ENCODE results near the gene KCTD15.

Gene KCTD15

DNA sequence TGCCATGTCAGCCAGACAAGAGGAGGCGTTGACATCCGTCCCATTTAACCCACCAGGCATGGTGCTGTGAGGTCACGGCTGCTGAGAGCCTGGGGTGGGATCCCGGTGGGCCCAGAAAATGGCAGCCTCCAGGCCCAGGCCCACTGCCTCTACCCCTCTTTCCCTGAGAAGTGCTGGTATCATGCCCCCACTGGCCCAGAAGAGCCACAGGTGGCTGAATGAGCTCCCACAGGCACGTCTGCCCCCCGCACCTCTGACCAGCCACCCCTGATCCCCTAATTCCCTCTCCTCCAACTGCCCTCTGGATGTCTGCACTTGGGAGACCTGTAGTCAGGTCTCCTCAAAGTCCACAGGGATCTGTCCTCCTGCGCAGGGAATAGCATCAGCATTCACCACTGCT lies 37.3 kb upstream of the KCTD15 start:
- Histone ChIP-seq H3K27me3 (ENCODE audit: insufficient read depth, poor library complexity, severe bottlenecking) (no peaks in the 10 kb centered on the region), H3K36me3 (ENCODE audit: low read depth) (no peaks in the 10 kb centered on the region), H3K4me1 (ENCODE audit: insufficient read depth, poor library complexity, severe bottlenecking) (no peaks in the 10 kb centered on the region), H3K4me3 (ENCODE audit: severe bottlenecking) (no peak overlapping the region), H3K27ac (ENCODE audit: poor library complexity, severe bottlenecking) (no peak overlapping the region), H3K9me3 (ENCODE audit: severe bottlenecking) (no peaks in the 10 kb centered on the region)
- ATAC-seq (ENCODE audit: low read depth) (no peak), DNase-seq (ENCODE audit: low spot score) (no peak)
- TF ChIP-seq, protein P1, sequence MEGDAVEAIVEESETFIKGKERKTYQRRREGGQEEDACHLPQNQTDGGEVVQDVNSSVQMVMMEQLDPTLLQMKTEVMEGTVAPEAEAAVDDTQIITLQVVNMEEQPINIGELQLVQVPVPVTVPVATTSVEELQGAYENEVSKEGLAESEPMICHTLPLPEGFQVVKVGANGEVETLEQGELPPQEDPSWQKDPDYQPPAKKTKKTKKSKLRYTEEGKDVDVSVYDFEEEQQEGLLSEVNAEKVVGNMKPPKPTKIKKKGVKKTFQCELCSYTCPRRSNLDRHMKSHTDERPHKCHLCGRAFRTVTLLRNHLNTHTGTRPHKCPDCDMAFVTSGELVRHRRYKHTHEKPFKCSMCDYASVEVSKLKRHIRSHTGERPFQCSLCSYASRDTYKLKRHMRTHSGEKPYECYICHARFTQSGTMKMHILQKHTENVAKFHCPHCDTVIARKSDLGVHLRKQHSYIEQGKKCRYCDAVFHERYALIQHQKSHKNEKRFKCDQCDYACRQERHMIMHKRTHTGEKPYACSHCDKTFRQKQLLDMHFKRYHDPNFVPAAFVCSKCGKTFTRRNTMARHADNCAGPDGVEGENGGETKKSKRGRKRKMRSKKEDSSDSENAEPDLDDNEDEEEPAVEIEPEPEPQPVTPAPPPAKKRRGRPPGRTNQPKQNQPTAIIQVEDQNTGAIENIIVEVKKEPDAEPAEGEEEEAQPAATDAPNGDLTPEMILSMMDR (IDR thresholded peaks at IDR 0.05; ENCODE audit: poor library complexity, severe bottlenecking): no peak

DNA sequence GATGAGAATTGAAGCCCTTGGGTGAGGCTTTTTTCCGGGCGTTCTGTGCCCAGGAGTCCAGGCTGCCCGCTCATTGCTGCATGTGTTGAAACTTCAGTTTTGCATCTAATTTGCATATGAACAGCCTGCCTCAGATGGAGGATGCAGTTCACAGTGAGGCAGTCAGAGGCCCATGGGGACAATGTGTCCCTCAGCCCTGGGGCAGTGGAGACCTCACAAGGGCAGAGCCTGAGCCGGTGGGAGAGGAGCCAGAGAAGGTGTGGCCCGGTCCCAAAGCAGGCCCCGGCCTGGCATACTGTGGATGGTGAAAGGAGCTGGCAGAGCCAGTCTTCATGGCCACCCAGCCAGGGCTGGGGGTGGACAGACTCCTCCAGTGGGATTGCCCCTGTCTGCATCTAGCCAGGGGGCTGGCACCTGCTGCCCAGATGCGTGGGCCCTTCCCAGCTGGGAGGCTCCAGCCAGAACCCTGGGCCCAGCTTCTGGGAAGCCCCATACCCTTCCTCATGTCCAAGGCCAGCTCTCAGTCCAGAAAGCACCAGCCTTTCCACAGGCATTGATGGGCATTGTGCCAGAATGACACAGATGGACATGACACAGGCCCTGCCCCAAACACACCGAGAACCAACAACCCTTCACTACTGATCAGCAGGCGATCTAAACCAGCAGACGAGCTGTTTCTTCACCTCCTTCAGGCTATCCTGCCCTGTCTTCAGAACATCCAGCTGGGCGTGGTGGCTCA lies 32.9 kb upstream of the KCTD15 start:
- TF ChIP-seq, protein P1 (IDR thresholded peaks at IDR 0.05; ENCODE audit: poor library complexity, severe bottlenecking): no peak
- H3K36me3 ChIP-seq (ENCODE audit: low read depth): no peaks in the 10 kb centered on the region
- no peak for DNase-seq (ENCODE audit: low spot score)
- no peaks in the 10 kb centered on the region for H3K4me1 ChIP-seq (ENCODE audit: insufficient read depth, poor library complexity, severe bottlenecking)
- ATAC-seq (ENCODE audit: low read depth): no peak
- H3K27ac ChIP-seq (ENCODE audit: poor library complexity, severe bottlenecking): no peak overlapping the region
- H3K27me3 ChIP-seq (ENCODE audit: insufficient read depth, poor library complexity, severe bottlenecking): no peaks in the 10 kb centered on the region
- H3K4me3 ChIP-seq (ENCODE audit: severe bottlenecking): no peak overlapping the region
- H3K9me3 ChIP-seq (ENCODE audit: severe bottlenecking): no peaks in the 10 kb centered on the region

DNA sequence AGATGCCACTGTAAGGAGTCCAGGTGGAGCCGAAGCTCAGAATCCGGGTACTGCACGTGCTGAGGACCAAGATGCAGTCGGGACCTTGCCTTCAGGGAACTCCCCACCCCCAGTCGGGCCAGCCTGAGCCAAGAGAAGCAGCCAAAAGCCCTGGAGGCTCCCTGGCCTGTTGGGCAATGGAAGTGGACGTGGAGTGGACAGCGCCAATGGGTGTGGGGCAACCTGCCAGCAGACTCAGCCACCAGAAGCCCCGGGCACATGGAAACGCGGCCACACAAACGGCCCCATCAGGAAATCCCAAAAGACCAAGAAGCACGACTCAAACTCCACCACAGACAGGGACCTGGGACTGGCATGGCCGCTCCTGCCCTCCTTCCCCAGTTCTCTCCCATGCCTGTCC lies 30.0 kb upstream of the KCTD15 start:
- Histone ChIP-seq H3K4me1 (ENCODE audit: insufficient read depth, poor library complexity, severe bottlenecking) (no peaks in the 10 kb centered on the region), H3K27ac (ENCODE audit: poor library complexity, severe bottlenecking) (no peak overlapping the region), H3K9me3 (ENCODE audit: severe bottlenecking) (no peaks in the 10 kb centered on the region), H3K4me3 (ENCODE audit: severe bottlenecking) (no peak overlapping the region), H3K27me3 (ENCODE audit: insufficient read depth, poor library complexity, severe bottlenecking) (no peaks in the 10 kb centered on the region), H3K36me3 (ENCODE audit: low read depth) (no peaks in the 10 kb centered on the region)
- no peak for ATAC-seq (ENCODE audit: low read depth)
- TF ChIP-seq, protein P1 (IDR thresholded peaks at IDR 0.05; ENCODE audit: poor library complexity, severe bottlenecking): no peak
- no peak for DNase-seq (ENCODE audit: low spot score)

DNA sequence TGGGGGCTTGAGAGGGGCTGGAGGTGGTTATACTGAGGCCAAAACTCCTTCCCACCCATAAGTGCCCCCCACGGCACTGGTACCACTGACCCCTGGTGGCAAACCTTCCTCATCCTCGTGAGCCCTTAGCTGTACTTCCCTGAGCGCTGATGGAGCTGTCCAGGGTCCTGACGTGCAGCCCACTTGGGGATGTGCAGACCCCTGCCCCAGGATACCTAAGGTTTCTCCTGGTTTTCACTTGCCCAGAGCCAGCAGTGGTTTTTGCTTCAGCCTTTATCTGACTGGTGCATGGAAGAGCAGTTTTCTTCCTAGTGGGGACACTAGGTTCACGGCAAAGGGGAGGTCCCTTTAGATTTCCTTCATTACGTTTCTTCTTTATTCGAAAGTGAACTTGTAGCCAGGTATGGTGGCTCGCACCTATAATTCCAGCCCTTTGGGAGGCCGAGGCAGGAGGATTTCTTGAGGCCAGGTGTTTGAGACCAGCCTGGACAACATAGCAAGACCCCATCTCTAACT lies 28.7 kb upstream of the KCTD15 start:
- TF ChIP-seq, protein P1 (IDR thresholded peaks at IDR 0.05; ENCODE audit: poor library complexity, severe bottlenecking): peak; percentile 25
- DNase-seq (ENCODE audit: low spot score) (no peak), ATAC-seq (ENCODE audit: low read depth) (no peak)
- Histone ChIP-seq H3K27me3 (ENCODE audit: insufficient read depth, poor library complexity, severe bottlenecking) (no peaks in the 10 kb centered on the region), H3K36me3 (ENCODE audit: low read depth) (no peaks in the 10 kb centered on the region), H3K9me3 (ENCODE audit: severe bottlenecking) (no peaks in the 10 kb centered on the region), H3K4me3 (ENCODE audit: severe bottlenecking) (no peak overlapping the region), H3K4me1 (ENCODE audit: insufficient read depth, poor library complexity, severe bottlenecking) (no peaks in the 10 kb centered on the region), H3K27ac (ENCODE audit: poor library complexity, severe bottlenecking) (no peak overlapping the region)

DNA sequence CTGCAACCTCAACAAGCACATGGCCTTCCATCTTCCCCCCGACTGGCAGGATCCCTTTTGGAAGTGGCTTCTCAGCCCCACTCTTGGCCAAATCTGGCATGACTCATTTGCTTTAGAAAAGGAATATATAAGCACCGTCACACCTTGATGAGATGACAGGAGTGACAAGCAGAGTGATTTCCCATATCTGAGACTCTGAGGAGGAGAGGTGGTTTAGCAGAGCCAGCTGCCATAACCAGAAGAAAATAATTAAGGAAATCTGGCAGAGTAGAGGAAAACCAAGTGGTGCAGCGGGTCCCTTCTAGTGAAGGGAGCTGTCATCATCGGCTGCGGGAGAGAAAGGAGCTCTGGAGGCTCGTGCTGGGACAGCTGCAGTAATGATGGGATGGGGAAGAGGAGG lies 27.5 kb upstream of the KCTD15 start:
- Histone ChIP-seq H3K27ac (ENCODE audit: poor library complexity, severe bottlenecking) (no peak overlapping the region), H3K4me1 (ENCODE audit: insufficient read depth, poor library complexity, severe bottlenecking) (no peaks in the 10 kb centered on the region), H3K27me3 (ENCODE audit: insufficient read depth, poor library complexity, severe bottlenecking) (no peaks in the 10 kb centered on the region), H3K36me3 (ENCODE audit: low read depth) (no peaks in the 10 kb centered on the region), H3K9me3 (ENCODE audit: severe bottlenecking) (no peaks in the 10 kb centered on the region), H3K4me3 (ENCODE audit: severe bottlenecking) (no peak overlapping the region)
- TF ChIP-seq, protein P1 (IDR thresholded peaks at IDR 0.05; ENCODE audit: poor library complexity, severe bottlenecking): no peak
- ATAC-seq (ENCODE audit: low read depth) (no peak), DNase-seq (ENCODE audit: low spot score) (no peak)
